Osteocyte (in vitro differentiated cells): Measurements from ENCODE around the gene CCDC85B. TPM values are rescaled to one million over a fixed set of nuclear protein-coding genes. Genes with fewer than 3 reads are reported as not detected.

Source experiments
- DNase-seq: peaks from one replicate; pipeline ENCODE4 v3.0.0; 2021; ENCODE audit warnings: mixed read lengths; ENCODE audit not compliant: unreplicated experiment; ENCODE audit errors: extremely low spot score
- H3K27ac Mint-ChIP-seq: one replicate; pipeline ENCODE4 v1.8.0; 2021; ENCODE audit warnings: mild to moderate bottlenecking, mixed read lengths; ENCODE audit not compliant: unreplicated experiment
- H3K27me3 Mint-ChIP-seq: one replicate; pipeline ENCODE4 v1.8.0; 2021; ENCODE audit warnings: mixed read lengths; ENCODE audit not compliant: unreplicated experiment
- H3K36me3 Mint-ChIP-seq: one replicate; pipeline ENCODE4 v1.8.0; 2021; ENCODE audit warnings: mixed read lengths; ENCODE audit not compliant: unreplicated experiment
- H3K4me1 Mint-ChIP-seq: one replicate; pipeline ENCODE4 v1.8.0; 2021; ENCODE audit warnings: mixed read lengths; ENCODE audit not compliant: unreplicated experiment
- H3K4me3 Mint-ChIP-seq: one replicate; pipeline ENCODE4 v1.8.0; 2021; ENCODE audit warnings: mild to moderate bottlenecking, moderate library complexity, mixed read lengths; ENCODE audit not compliant: unreplicated experiment
- H3K9me3 Mint-ChIP-seq: one replicate; pipeline ENCODE4 v1.8.0; 2021; ENCODE audit warnings: mixed read lengths; ENCODE audit not compliant: unreplicated experiment
- total RNA-seq: library from RNA; stranded (reverse); gene quantifications from 2 replicates; pipeline ENCODE4 v1.2.1, GENCODE V29; 2021
- TF ChIP-seq, protein P1 (sequence below): fragments of 200-600 bp; sonication (generic); IDR thresholded peaks from 2 replicates; pipeline ENCODE4 v1.5.0; 2021; ENCODE audit warnings: antibody characterized with exemption, mild to moderate bottlenecking, moderate library complexity

Gene CCDC85B
- total RNA-seq, 1 donor from 2014 or later: 39.0 TPM

DNA sequence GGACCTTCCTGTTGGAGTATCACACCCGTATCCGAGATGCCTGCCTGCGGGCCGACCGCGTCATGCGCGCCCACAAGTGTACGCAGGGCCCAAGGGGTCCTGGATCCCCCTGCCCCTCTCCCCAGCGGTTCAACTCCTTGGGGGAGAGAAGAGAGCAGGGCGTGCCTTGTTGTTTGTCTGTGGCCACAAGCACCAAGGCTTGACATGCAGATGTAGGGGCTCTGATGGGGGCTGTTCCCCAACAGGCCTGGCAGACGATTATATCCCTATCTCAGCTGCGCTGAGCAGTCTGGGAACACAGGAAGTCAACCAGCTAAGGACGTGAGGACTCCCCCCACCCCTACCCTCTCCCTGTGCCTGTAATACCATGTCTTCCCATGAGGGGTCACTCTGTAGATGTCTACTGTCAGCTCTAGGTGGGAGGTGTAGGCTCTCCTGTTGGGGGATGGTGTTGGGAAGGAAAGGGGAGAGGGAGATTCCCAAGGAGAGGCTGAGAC is 39.3 kb upstream of the CCDC85B start:
- DNase-seq: no peak
- TF ChIP-seq, protein P1, sequence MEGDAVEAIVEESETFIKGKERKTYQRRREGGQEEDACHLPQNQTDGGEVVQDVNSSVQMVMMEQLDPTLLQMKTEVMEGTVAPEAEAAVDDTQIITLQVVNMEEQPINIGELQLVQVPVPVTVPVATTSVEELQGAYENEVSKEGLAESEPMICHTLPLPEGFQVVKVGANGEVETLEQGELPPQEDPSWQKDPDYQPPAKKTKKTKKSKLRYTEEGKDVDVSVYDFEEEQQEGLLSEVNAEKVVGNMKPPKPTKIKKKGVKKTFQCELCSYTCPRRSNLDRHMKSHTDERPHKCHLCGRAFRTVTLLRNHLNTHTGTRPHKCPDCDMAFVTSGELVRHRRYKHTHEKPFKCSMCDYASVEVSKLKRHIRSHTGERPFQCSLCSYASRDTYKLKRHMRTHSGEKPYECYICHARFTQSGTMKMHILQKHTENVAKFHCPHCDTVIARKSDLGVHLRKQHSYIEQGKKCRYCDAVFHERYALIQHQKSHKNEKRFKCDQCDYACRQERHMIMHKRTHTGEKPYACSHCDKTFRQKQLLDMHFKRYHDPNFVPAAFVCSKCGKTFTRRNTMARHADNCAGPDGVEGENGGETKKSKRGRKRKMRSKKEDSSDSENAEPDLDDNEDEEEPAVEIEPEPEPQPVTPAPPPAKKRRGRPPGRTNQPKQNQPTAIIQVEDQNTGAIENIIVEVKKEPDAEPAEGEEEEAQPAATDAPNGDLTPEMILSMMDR: peak; percentile 54
- Mint-ChIP-seq H3K4me3 (no peak overlapping the region), H3K4me1 (peaks cover 15% of the 10 kb centered on the region), H3K27me3 (no peaks in the 10 kb centered on the region), H3K36me3 (peaks cover 42% of the 10 kb centered on the region), H3K27ac (no peak overlapping the region), H3K9me3 (peaks cover 4% of the 10 kb centered on the region)

DNA sequence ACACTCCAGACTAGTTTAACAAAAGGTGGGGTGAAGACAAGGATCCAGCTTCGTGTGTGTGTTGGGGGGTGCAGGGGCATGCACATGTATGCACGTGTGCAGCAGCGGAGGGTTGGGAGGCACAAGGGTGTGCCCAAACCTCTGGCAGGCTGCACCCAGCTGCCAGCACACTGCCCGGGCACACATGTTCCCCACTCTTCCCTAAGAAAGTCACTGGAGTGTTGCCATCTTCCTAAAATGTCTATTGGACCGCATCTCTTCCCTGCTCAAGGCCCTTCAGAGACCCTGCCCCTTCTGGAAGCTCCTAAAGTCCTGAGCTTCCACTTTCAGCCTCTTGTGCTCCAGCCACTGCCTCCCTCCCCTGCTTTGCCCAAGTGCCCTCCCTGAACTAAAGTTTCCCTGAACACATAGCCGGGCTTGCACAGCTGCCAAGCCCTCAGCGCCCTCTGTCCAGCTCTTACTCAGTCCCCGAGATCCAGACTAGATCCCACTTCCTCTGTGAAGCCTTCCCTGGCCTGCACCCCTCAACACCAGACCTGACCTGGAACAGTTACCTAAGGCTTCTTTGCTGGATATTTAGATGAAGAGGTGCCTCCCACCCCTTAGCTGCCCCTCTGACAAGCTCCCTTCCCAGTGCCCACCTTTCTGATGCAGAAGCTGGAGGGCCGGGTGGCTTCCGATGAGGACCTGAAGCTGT is 38.5 kb upstream of the CCDC85B start:
- Mint-ChIP-seq H3K4me1 (peaks cover 23% of the 10 kb centered on the region), H3K9me3 (peaks cover 4% of the 10 kb centered on the region), H3K27me3 (no peaks in the 10 kb centered on the region), H3K27ac (no peak overlapping the region), H3K4me3 (no peak overlapping the region), H3K36me3 (peaks cover 49% of the 10 kb centered on the region)
- no peak for DNase-seq
- TF ChIP-seq, protein P1: no peak

DNA sequence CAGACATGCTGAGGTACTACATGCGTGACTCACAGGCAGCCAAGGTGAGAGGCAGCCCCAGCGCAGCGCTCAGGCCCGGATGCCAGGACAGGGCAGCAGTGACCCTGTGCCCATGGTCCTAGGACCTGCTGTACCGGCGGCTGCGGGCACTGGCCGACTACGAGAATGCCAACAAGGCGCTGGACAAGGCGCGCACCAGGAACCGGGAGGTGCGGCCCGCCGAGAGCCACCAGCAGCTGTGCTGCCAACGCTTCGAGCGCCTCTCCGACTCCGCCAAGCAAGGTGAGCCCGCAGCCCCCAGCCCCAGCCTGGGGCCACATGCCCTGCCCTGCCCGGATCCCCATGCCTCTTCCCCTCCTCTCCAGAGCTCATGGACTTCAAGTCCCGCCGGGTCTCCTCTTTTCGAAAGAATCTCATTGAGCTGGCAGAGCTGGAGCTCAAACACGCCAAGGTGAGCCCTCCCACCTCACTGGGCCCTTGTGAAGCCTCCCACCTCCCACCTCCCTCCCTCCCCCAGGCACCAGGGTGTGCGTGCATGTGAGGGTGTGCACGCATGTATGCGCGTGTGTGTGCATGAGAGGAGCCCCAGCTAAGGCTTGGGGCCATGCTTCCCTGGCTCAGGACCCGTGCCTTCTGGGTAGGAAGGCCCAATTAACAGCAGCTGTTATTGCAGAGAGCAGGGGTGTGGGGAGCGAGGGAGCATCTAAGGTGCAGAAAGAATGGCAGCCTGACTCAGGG is 37.8 kb upstream of the CCDC85B start:
- Mint-ChIP-seq H3K36me3 (peaks cover 49% of the 10 kb centered on the region), H3K9me3 (peaks cover 4% of the 10 kb centered on the region), H3K27ac (no peak overlapping the region), H3K4me3 (no peak overlapping the region), H3K27me3 (no peaks in the 10 kb centered on the region), H3K4me1 (peaks cover 23% of the 10 kb centered on the region)
- TF ChIP-seq, protein P1: no peak
- peak; percentile 85 for DNase-seq

- DNase-seq: no peak
- no peaks in the 10 kb centered on the region for H3K27me3 Mint-ChIP-seq
- H3K4me3 Mint-ChIP-seq: no peak overlapping the region
- H3K36me3 Mint-ChIP-seq: peaks cover 49% of the 10 kb centered on the region
- peaks cover 4% of the 10 kb centered on the region for H3K9me3 Mint-ChIP-seq
- H3K27ac Mint-ChIP-seq: no peak overlapping the region
- TF ChIP-seq, protein P1: no peak
- peaks cover 25% of the 10 kb centered on the region for H3K4me1 Mint-ChIP-seq
These were observed 37.1 kb upstream of the CCDC85B start for GRCh38 chr11:65853246-65853979.
